Activated T-helper 1 cell treated with anti-CD3 and anti-CD28 coated beads, Interleukin-12 subunit alpha, Interleukin-12 subunit beta, Interleukin-2, Interleukin-4 antibody, amounts not matched to agents 30 ng/mL and 10 ng/mL and 1 ng/mL, durations not matched to agents 14 hours and 24 hours and 36 hours (primary cell): ENCODE data around the gene COL6A1. TPM values are rescaled to one million over a fixed set of nuclear protein-coding genes. Genes with fewer than 3 reads are reported as not detected.

Experiments
- DNase-seq: peaks from one replicate; pipeline ENCODE4 v3.0.0; 2021; ENCODE audit warnings: low spot score
- H3K27ac Mint-ChIP-seq: one replicate; pipeline ENCODE4 v1.8.0; 2021; ENCODE audit warnings: mild to moderate bottlenecking, mixed read lengths
- H3K27me3 Mint-ChIP-seq: one replicate; pipeline ENCODE4 v1.8.0; 2022; ENCODE audit warnings: mild to moderate bottlenecking, moderate library complexity, mixed read lengths; ENCODE audit not compliant: insufficient read depth
- H3K36me3 Mint-ChIP-seq: one replicate; pipeline ENCODE4 v1.8.0; 2021; ENCODE audit warnings: low read depth, mixed read lengths
- H3K4me1 Mint-ChIP-seq: one replicate; pipeline ENCODE4 v1.8.0; 2021; ENCODE audit warnings: low read depth, mixed read lengths
- H3K4me3 Mint-ChIP-seq: one replicate; pipeline ENCODE4 v1.8.0; 2021; ENCODE audit warnings: mild to moderate bottlenecking, moderate library complexity, mixed read lengths
- H3K9me3 Mint-ChIP-seq: one replicate; pipeline ENCODE4 v1.8.0; 2021; ENCODE audit warnings: mixed read lengths
- intact Hi-C: fragments of 100-400 bp; cut with micrococcal nuclease; formaldehyde crosslinking; loops from one replicate; pipeline ENCODE4 v1.15.1; 2024
- total RNA-seq: library from RNA; stranded (reverse); gene quantifications from 2 replicates; pipeline ENCODE4 v1.2.3, GENCODE V29; 2022

COL6A1 gene
- total RNA-seq, 1 donor from 2014 or later = 0.62 TPM

DNA sequence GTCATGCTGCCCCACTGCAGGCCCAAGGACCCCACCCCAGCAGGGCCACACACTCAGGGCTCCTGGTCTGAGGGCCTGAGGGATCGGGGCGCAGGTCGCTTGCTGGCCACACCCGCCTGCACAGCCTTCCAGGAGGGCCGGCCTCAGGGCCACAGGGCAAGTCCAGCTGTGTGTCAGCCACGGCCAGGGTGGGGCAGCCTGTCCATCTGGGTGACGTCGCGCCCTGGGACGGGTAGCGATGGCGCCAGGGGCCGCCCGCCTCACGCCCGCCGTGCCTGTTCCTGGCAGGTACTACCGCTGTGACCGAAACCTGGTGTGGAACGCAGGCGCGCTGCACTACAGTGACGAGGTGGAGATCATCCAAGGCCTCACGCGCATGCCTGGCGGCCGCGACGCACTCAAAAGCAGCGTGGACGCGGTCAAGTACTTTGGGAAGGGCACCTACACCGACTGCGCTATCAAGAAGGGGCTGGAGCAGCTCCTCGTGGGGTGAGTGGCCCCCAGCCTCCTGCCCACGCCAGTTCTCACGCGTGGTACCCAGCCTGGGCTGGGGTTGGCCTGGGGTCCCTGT is 2.5 kb downstream of the COL6A1 start:
- Mint-ChIP-seq H3K27ac (no peak overlapping the region), H3K36me3 (no peaks in the 10 kb centered on the region), H3K4me1 (no peaks in the 10 kb centered on the region), H3K9me3 (no peaks in the 10 kb centered on the region), H3K27me3 (peaks cover 15% of the 10 kb centered on the region), H3K4me3 (no peak overlapping the region)
- intact Hi-C loops = no loop called here
- DNase-seq = no peak

DNA sequence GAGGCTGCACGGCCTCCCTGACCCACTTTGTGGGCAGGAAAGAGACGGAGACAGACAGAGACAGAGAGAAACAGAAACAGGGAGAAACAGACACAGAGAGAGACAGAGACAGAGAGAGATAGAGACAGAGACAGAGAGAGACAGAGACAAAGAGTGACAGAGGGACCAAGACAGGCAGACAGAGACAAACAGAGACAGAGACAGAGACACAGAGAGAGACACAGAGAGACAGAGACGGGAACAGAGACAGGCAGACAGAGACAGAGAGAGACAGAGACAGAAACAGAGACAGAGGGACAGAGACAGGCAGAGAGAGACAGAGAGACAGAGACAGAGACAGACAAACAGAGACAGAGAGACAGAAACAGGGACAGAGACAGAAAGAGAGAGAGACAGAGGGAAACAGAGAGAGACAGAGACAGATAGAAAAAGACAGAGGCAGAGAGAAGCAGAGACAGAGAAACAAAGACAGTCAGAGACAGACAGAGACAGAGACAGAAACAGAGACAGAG is 3.1 kb downstream of the COL6A1 start:
- Mint-ChIP-seq H3K27ac (no peak overlapping the region), H3K27me3 (peaks cover 15% of the 10 kb centered on the region), H3K4me3 (peak overlapping the region; percentile 42), H3K36me3 (no peaks in the 10 kb centered on the region), H3K4me1 (no peaks in the 10 kb centered on the region), H3K9me3 (no peaks in the 10 kb centered on the region)
- intact Hi-C loops = no loop called here
- DNase-seq = no peak

DNA sequence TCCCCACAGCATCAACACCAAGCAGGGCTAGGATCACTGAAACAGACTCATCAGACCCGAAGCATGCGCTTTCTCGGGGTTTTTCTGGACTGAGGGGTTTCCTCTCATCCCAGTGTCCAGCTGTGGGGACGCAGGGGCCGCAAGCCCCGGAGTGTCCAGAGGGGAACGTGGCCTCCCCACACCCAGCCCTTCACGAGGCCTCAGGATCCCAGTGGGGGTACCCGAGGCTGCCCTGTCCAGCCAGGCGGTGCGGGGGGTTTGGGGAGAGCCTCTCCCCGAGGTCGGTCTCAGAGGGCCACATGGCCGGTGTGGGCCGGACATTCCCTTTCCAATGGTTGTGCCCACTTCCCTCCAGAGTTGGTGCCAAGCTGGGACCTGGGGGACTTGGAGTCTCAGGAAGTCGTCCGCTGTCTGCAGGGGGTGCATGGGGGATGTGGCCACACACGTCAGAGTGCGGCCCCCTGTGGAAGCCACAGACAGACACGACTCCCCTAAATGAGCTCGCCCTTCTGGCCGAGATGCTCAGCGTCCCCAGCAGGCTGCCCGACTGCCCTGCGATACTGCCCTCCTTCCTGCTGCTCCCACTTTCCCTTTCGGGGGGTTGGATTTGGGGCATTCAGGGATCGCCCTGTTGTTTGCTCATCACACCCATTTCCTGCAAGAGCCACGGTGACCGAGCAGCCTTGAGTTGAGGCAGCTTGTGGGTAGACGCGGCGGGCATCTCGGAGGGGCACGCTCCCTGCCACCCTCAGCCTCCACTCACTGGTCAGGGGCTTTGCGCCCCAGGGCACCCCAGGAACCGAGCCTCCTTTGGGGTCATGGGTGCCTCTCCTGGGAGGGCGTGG is 4.1 kb downstream of the COL6A1 start:
- Mint-ChIP-seq H3K4me3 (no peak overlapping the region), H3K4me1 (no peaks in the 10 kb centered on the region), H3K36me3 (no peaks in the 10 kb centered on the region), H3K27ac (no peak overlapping the region), H3K27me3 (peaks cover 15% of the 10 kb centered on the region), H3K9me3 (no peaks in the 10 kb centered on the region)
- DNase-seq = no peak
- intact Hi-C loops = no loop called here

DNA sequence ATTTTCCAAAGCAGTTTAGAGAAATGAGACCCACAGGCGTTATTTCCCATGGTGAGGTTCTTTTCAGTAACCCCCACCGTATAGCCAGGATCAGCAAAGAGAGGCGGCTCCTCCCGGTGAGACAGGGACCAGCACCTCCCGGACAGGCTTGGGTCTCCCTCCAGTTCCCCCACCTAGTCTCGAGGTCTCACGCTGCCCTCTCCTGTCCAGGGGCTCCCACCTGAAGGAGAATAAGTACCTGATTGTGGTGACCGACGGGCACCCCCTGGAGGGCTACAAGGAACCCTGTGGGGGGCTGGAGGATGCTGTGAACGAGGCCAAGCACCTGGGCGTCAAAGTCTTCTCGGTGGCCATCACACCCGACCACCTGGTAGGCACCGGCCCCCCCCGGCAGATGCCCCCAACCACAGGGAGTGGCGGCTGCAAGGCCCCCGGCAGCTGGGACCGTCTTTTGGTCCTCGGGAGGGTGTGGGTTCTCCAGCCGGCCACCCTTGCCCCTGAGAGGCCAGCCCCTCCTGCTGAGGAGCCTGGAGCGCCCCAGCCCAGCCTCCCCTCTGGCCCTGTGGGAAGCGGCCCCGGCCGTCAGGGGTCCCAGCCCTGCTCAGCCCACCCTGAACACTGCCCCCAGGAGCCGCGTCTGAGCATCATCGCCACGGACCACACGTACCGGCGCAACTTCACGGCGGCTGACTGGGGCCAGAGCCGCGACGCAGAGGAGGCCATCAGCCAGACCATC is 4.9 kb downstream of the COL6A1 start:
- intact Hi-C loops = no loop called here
- DNase-seq = no peak
- no peak overlapping the region for H3K4me3 Mint-ChIP-seq

DNA sequence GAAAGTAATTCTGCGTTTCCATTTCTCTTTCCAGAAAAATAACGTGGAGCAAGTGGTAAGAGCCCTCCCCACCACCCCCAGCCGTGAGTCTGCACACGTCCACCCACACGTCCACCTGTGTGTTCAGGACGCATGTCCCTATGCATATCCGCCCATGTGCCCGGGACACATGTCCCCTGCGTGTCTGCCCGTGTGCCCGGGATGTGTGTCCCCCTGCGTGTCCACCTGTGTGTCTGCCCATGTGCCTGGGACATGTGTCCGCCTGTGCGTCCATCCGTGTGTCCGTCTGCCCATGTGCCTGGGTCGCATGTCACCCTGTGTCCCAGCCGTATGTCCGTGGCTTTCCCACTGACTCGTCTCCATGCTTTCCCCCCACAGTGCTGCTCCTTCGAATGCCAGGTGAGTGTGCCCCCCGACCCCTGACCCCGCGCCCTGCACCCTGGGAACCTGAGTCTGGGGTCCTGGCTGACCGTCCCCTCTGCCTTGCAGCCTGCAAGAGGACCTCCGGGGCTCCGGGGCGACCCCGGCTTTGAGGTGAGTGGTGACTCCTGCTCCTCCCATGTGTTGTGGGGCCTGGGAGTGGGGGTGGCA is 5.6 kb downstream of the COL6A1 start:
- H3K4me1 Mint-ChIP-seq = no peaks in the 10 kb centered on the region
- intact Hi-C loops = no loop called here
- no peaks in the 10 kb centered on the region for H3K9me3 Mint-ChIP-seq
- H3K36me3 Mint-ChIP-seq = no peaks in the 10 kb centered on the region
- peaks cover 13% of the 10 kb centered on the region for H3K27me3 Mint-ChIP-seq
- DNase-seq = no peak
- H3K27ac Mint-ChIP-seq = no peak overlapping the region
- no peak overlapping the region for H3K4me3 Mint-ChIP-seq

More for the DNA sequence above, 4.9 kb downstream of the COL6A1 start:
- no peaks in the 10 kb centered on the region for H3K9me3 Mint-ChIP-seq
- H3K27me3 Mint-ChIP-seq = peaks cover 15% of the 10 kb centered on the region
- H3K36me3 Mint-ChIP-seq = no peaks in the 10 kb centered on the region
- H3K4me1 Mint-ChIP-seq = no peaks in the 10 kb centered on the region
- H3K27ac Mint-ChIP-seq = no peak overlapping the region

DNA sequence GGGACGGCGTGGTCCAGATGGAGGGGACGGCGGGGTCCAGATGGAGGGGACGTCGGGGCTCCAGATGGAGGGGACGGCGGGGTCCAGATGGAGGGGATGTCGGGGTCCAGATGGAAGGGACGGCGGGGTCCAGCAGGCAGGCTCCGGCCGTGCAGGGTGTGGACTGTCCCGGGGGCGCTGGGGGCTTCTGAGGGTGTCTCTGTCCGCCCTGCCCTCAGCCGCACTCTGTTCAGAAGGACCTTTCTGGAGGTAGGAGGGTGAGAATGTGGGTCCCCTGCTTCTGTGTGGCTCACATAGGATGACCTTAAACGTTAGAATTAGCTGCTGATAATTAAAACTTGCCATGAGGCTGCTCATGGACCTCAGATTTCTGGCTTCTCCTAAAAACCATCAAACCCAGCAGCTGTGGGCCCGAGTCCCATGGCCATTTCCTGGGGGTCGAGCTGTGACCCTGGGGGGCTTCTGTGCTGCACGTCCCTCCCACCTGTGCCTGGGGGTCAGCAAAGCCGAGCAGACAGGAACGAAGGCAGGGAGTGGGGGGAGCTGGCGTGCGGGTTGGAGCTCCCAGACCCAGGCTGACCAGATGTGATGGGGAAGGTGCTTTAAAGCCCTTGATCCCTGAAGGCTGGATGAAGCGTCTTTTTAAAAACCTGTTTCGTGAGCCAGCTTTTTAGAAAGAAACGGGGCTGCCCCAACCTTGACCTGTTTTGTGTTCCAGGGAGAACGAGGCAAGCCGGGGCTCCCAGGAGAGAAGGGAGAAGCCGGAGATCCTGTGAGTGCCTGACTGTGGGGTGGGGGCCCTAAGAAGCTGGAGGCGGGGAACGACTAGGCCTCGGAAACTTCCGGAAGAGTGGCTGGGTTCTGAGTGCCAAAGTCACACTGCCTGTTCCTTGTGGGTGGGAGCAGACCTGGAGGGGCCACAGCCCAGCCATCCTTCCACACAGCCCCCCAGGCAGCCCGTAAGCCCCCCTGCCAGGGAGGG is 7.1 kb downstream of the COL6A1 start:
- no peak for DNase-seq
- Mint-ChIP-seq H3K27ac (no peak overlapping the region), H3K27me3 (peaks cover 7% of the 10 kb centered on the region), H3K4me1 (no peaks in the 10 kb centered on the region), H3K4me3 (no peak overlapping the region), H3K36me3 (no peaks in the 10 kb centered on the region), H3K9me3 (no peaks in the 10 kb centered on the region)
- intact Hi-C loops = no loop called here

DNA sequence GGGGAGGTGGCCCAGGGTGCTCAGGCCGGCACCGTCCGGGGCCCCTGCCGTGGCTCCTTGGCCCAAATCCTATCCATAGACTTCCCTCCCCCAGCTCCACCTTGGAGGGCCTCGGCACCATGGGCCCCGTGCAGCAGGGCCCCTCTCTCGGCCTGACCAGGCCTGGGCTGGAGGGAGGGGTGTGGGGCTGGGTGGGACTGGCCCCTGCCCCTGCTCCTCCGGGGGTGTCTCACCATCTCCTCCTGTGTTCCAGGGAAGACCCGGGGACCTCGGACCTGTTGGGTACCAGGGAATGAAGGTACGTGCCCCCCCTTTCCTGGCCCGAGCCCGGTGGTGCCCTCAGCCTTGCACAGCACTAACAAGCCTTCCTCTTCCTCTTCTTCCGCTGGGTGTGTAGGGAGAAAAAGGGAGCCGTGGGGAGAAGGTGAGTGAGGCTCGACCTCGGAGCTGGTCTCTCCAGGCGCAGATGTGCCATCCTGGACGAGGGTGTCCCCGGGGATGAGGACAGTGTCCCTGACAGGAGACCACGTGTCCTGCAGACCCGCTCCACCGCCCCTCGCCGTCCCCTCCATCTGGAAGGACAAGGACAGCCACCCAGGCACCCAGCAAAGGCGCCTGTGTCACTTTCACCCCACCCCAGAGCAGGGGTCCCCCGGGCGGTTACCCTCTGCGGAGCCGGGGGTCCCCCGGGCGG is 7.9 kb downstream of the COL6A1 start:
- Mint-ChIP-seq H3K27ac (no peak overlapping the region), H3K4me1 (no peaks in the 10 kb centered on the region), H3K27me3 (peaks cover 6% of the 10 kb centered on the region), H3K9me3 (no peaks in the 10 kb centered on the region), H3K4me3 (no peak overlapping the region), H3K36me3 (no peaks in the 10 kb centered on the region)
- intact Hi-C loops = no loop called here
- DNase-seq = no peak

DNA sequence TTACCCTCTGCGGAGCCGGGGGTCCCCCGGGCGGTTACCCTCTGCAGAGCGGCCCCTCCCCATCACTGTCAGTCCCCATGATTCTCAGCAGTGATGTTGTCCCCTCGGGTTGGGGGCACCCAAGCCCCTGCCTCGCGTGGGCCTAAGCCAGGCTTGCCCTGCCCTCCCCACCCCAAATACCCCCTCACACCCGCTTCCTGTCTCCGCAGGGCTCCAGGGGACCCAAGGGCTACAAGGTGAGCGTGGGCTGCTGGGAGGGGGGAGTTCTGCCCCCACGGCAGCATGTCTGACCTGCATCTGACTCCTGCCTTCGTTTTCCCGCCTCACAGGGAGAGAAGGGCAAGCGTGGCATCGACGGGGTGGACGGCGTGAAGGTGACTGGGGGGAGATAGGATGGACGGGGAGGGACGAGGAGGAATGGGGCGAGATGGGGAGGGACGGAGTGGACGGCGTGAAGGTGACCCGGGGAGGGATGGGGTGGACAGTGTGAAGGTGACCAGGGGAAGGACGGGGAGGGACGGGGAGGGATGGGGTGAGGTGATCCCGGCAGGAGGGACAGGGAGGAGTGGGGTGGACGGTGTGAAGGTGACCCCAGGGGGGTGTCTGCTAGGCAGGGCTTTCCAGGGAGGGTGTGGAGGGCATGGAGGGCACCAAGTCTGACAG is 8.6 kb downstream of the COL6A1 start:
- no peak for DNase-seq
- Mint-ChIP-seq H3K9me3 (no peaks in the 10 kb centered on the region), H3K36me3 (no peaks in the 10 kb centered on the region), H3K4me1 (no peaks in the 10 kb centered on the region), H3K27ac (no peak overlapping the region), H3K4me3 (no peak overlapping the region), H3K27me3 (peaks cover 1% of the 10 kb centered on the region)
- intact Hi-C loops = no loop called here

DNA sequence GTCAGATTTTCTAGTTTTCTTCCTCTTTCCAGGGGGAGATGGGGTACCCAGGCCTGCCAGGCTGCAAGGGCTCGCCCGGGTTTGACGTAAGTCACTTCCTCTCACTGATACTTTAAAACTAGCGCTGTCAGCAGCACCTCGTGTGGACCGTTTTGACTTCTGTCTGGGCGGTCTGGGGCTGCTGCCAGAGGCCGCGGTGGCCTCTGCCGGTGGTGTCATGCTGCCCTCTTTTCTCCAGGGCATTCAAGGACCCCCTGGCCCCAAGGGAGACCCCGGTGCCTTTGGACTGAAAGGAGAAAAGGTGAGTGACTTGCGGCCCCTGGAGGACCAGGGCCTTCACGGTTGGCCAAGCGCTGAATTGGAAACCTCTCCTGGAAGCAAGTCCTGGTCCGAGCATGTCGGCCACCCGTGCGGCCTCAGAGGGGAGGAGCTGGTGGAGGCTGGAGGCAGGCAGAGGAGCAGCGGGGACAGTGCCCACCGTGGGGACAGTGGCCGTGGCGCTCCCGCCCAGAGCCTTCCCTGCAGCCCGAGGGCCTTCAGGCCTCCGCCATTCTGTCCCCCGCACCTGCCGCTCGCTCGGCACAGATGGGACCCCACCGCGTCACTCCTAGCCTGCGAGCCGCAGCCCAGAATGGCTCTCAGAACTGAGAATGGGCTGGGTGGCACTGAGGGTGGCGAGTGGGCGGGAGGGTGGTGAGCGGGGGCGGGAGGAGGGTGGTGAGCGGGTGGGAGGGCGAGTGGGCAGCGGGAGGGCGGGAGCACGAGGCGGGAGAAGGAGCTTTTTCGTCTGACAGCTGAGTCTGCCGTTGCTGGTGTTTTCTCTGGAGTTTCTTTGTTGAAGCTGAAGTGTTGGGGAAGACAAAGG is 9.4 kb downstream of the COL6A1 start:
- Mint-ChIP-seq H3K36me3 (no peaks in the 10 kb centered on the region), H3K9me3 (no peaks in the 10 kb centered on the region), H3K4me3 (no peak overlapping the region), H3K27me3 (no peaks in the 10 kb centered on the region), H3K4me1 (no peaks in the 10 kb centered on the region), H3K27ac (no peak overlapping the region)
- no peak for DNase-seq
- intact Hi-C loops = no loop called here

DNA sequence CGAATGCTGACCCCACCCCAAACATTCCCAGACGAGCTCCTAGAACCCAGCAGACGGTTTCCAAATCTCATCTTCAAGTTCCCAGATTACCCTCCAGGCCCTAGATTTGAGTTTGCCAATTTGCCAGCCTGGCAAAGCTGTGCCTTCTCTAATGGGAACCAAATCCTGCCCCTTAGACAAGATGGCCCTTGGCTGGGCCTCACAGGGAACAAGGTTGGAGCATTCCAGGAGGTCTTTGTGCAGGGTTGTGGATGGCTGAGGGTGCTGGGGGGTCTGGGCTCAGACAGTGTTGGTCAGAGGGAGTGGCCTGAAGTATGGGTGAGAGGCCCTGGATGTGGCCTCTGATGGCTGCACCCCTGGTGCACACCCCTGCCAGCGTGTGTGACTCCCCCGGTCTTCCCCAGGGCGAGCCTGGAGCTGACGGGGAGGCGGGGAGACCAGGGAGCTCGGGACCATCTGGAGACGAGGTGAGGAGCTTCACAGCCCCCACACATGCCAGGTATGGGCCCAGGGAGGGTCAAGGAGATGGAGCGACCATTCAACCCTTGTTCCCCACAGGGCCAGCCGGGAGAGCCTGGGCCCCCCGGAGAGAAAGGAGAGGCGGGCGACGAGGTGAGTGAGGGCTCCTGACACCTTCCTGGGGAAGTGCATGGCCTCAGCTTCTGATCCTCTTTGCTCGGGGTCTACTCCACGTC is 10.2 kb downstream of the COL6A1 start:
- no peaks in the 10 kb centered on the region for H3K36me3 Mint-ChIP-seq
- intact Hi-C loops = no loop called here
- no peak for DNase-seq
- H3K4me1 Mint-ChIP-seq = no peaks in the 10 kb centered on the region
- no peak overlapping the region for H3K27ac Mint-ChIP-seq
- H3K27me3 Mint-ChIP-seq = no peaks in the 10 kb centered on the region
- H3K9me3 Mint-ChIP-seq = no peaks in the 10 kb centered on the region
- H3K4me3 Mint-ChIP-seq = no peak overlapping the region
